BLaER1 (cell line): Measurements from ENCODE around the gene NDUFAF2.

Experiments used
- H3K27ac ChIP-seq: shearing (Covaris generic); formaldehyde crosslinking; 2 replicates; pipeline ENCODE4 v1.8.1; 2022
- H3K27me3 ChIP-seq: shearing (Covaris generic); formaldehyde crosslinking; 2 replicates; pipeline ENCODE4 v1.8.1; 2022
- H3K36me3 ChIP-seq: shearing (Covaris generic); formaldehyde crosslinking; 2 replicates; pipeline ENCODE4 v1.8.1; 2022
- H3K4me1 ChIP-seq: shearing (Covaris generic); formaldehyde crosslinking; 2 replicates; pipeline ENCODE4 v1.8.1; 2022
- H3K4me2 ChIP-seq: shearing (Covaris generic); formaldehyde crosslinking; 2 replicates; pipeline ENCODE4 v1.8.1; 2022
- H3K4me3 ChIP-seq: shearing (Covaris generic); formaldehyde crosslinking; 2 replicates; pipeline ENCODE4 v1.8.1; 2022
- H3K9ac ChIP-seq: shearing (Covaris generic); formaldehyde crosslinking; 2 replicates; pipeline ENCODE4 v1.8.1; 2022
- H3K9me3 ChIP-seq: shearing (Covaris generic); formaldehyde crosslinking; 2 replicates; pipeline ENCODE4 v1.8.1; 2022
- H4K20me1 ChIP-seq: shearing (Covaris generic); formaldehyde crosslinking; 2 replicates; pipeline ENCODE4 v1.8.1; 2022
- Cebpa-rat ChIP-seq: shearing (Covaris generic); IDR thresholded peaks from 2 replicates; pipeline ENCODE4 v1.8.1; 2022

Gene NDUFAF2

GRCh38 chr5:60989790-60990189 lies 44.8 kb downstream of the NDUFAF2 start:
- no peak for TF ChIP-seq Cebpa-rat
- peaks cover 89% of the 10 kb centered on the region for H3K9me3 ChIP-seq

GRCh38 chr5:60992871-60993270 lies 47.9 kb downstream of the NDUFAF2 start:
- Histone ChIP-seq H3K27me3 (no peaks in the 10 kb centered on the region), H4K20me1 (peaks cover 8% of the 10 kb centered on the region; the same call in 1 of the 2 replicates), H3K36me3 (peaks cover 40% of the 10 kb centered on the region), H3K4me2 (no peak overlapping the region), H3K4me3 (peak overlapping the region; percentile 38), H3K27ac (no peak overlapping the region), H3K9ac (no peak overlapping the region), H3K4me1 (peaks cover 1% of the 10 kb centered on the region), H3K9me3 (peaks cover 78% of the 10 kb centered on the region)
- no peak for TF ChIP-seq Cebpa-rat

More at GRCh38 chr5:60989790-60990189, 44.8 kb downstream of the NDUFAF2 start:
- H3K27me3 ChIP-seq: no peaks in the 10 kb centered on the region
- H4K20me1 ChIP-seq: no peaks in the 10 kb centered on the region
- no peak overlapping the region for H3K9ac ChIP-seq
- H3K27ac ChIP-seq: no peak overlapping the region
- peaks cover 7% of the 10 kb centered on the region for H3K4me1 ChIP-seq
- no peak overlapping the region for H3K4me2 ChIP-seq
- H3K4me3 ChIP-seq: no peak overlapping the region
- H3K36me3 ChIP-seq: peaks cover 30% of the 10 kb centered on the region

- Histone ChIP-seq H3K4me3 (peak overlapping the region; percentile 38; the same call in 1 of the 2 replicates), H3K9ac (no peak overlapping the region), H3K36me3 (peaks cover 40% of the 10 kb centered on the region), H3K27me3 (no peaks in the 10 kb centered on the region), H3K4me2 (no peak overlapping the region), H3K27ac (no peak overlapping the region), H3K9me3 (peaks cover 75% of the 10 kb centered on the region), H3K4me1 (no peaks in the 10 kb centered on the region), H4K20me1 (peaks cover 8% of the 10 kb centered on the region; the same call in 1 of the 2 replicates)
- TF ChIP-seq Cebpa-rat: no peak
Observed at GRCh38 chr5:60993425-60993824, 48.4 kb downstream of the NDUFAF2 start.

GRCh38 chr5:60993875-60994571 lies 49.0 kb downstream of the NDUFAF2 start:
- H3K36me3 ChIP-seq: peaks cover 40% of the 10 kb centered on the region
- H3K4me3 ChIP-seq: peak overlapping the region; percentile 38; the same call in 1 of the 2 replicates
- H3K27ac ChIP-seq: no peak overlapping the region
- H3K4me1 ChIP-seq: no peaks in the 10 kb centered on the region
- no peak overlapping the region for H3K9ac ChIP-seq
- no peak for TF ChIP-seq Cebpa-rat
- peaks cover 8% of the 10 kb centered on the region; the same call in 1 of the 2 replicates for H4K20me1 ChIP-seq
- H3K4me2 ChIP-seq: no peak overlapping the region
- H3K9me3 ChIP-seq: peaks cover 69% of the 10 kb centered on the region
- no peaks in the 10 kb centered on the region for H3K27me3 ChIP-seq

GRCh38 chr5:60996368-60996767 lies 51.4 kb downstream of the NDUFAF2 start:
- Histone ChIP-seq H3K9ac (no peak overlapping the region), H3K4me3 (no peak overlapping the region), H3K4me2 (no peak overlapping the region), H3K36me3 (peaks cover 34% of the 10 kb centered on the region), H3K4me1 (no peaks in the 10 kb centered on the region), H3K27me3 (no peaks in the 10 kb centered on the region), H3K9me3 (peaks cover 53% of the 10 kb centered on the region), H4K20me1 (peaks cover 8% of the 10 kb centered on the region; the same call in 1 of the 2 replicates), H3K27ac (no peak overlapping the region)
- TF ChIP-seq Cebpa-rat: no peak

GRCh38 chr5:60997721-60998120 lies 52.7 kb downstream of the NDUFAF2 start:
- Histone ChIP-seq H3K4me1 (no peaks in the 10 kb centered on the region), H3K36me3 (peaks cover 32% of the 10 kb centered on the region), H3K4me2 (no peak overlapping the region), H4K20me1 (peaks cover 8% of the 10 kb centered on the region; the same call in 1 of the 2 replicates), H3K9me3 (peaks cover 40% of the 10 kb centered on the region), H3K27me3 (no peaks in the 10 kb centered on the region), H3K27ac (no peak overlapping the region), H3K4me3 (no peak overlapping the region), H3K9ac (no peak overlapping the region)
- TF ChIP-seq Cebpa-rat: no peak

GRCh38 chr5:61000887-61001286 lies 55.9 kb downstream of the NDUFAF2 start:
- Histone ChIP-seq H4K20me1 (peaks cover 8% of the 10 kb centered on the region; the same call in 1 of the 2 replicates), H3K4me3 (no peak overlapping the region), H3K4me1 (no peaks in the 10 kb centered on the region), H3K4me2 (no peak overlapping the region), H3K9me3 (peaks cover 8% of the 10 kb centered on the region; the same call in 1 of the 2 replicates), H3K27ac (no peak overlapping the region), H3K27me3 (no peaks in the 10 kb centered on the region), H3K9ac (no peak overlapping the region), H3K36me3 (0 out of 2 replicates have a peak, but pooled peaks cover 7% of the 10 kb centered on the region)
- no peak for TF ChIP-seq Cebpa-rat

GRCh38 chr5:61001647-61002046 lies 56.6 kb downstream of the NDUFAF2 start:
- no peak for TF ChIP-seq Cebpa-rat
- Histone ChIP-seq H3K4me3 (no peak overlapping the region), H3K9me3 (0 out of 2 replicates have a peak, but pooled peaks cover under 1% of the 10 kb centered on the region)

GRCh38 chr5:61002611-61003355 lies 57.8 kb downstream of the NDUFAF2 start:
- Histone ChIP-seq H3K4me3 (no peak overlapping the region), H3K9ac (no peak overlapping the region), H4K20me1 (no peaks in the 10 kb centered on the region; the same call in 1 of the 2 replicates), H3K9me3 (no peaks in the 10 kb centered on the region), H3K4me2 (no peak overlapping the region), H3K27ac (no peak overlapping the region), H3K36me3 (no peaks in the 10 kb centered on the region), H3K27me3 (no peaks in the 10 kb centered on the region), H3K4me1 (no peaks in the 10 kb centered on the region)
- TF ChIP-seq Cebpa-rat: no peak

More at GRCh38 chr5:61001647-61002046, 56.6 kb downstream of the NDUFAF2 start:
- Histone ChIP-seq H3K27ac (no peak overlapping the region), H3K27me3 (no peaks in the 10 kb centered on the region), H3K4me1 (no peaks in the 10 kb centered on the region), H3K4me2 (no peak overlapping the region), H3K9ac (no peak overlapping the region), H4K20me1 (peaks cover 4% of the 10 kb centered on the region; the same call in 1 of the 2 replicates), H3K36me3 (no peaks in the 10 kb centered on the region)

- Histone ChIP-seq H3K4me3 (no peak overlapping the region), H4K20me1 (no peaks in the 10 kb centered on the region; the same call in 1 of the 2 replicates)
Observed at GRCh38 chr5:61004448-61004847, 59.4 kb downstream of the NDUFAF2 start.

More at GRCh38 chr5:61004448-61004847, 59.4 kb downstream of the NDUFAF2 start:
- Histone ChIP-seq H3K27me3 (no peaks in the 10 kb centered on the region), H3K36me3 (no peaks in the 10 kb centered on the region), H3K9me3 (no peaks in the 10 kb centered on the region), H3K4me2 (no peak overlapping the region), H3K9ac (no peak overlapping the region), H3K27ac (no peak overlapping the region), H3K4me1 (no peaks in the 10 kb centered on the region)
- TF ChIP-seq Cebpa-rat: no peak
